Endothelial cell of umbilical vein (primary cell): ENCODE measurements around the gene MRPL42. TPM values are rescaled to one million over a fixed set of nuclear protein-coding genes. Genes with fewer than 3 reads are reported as not detected.

Source experiments
- BruUV-seq: library from RNA; stranded (reverse); fragments of 400-500 nt; replicated peaks from 2 replicates; lab custom pipeline; 2021; lab: Mats Ljungman, UMichigan
- CTCF ChIA-PET: fragments of 300-600, 350-600 bp; sonication (Branson Sonifier 250); formaldehyde crosslinking; loops from one replicate; lab custom pipeline; 2021; ENCODE audit warnings: antibody characterized with exemption, inconsistent platforms; lab: Charles Lee
- POLR2A ChIA-PET: fragments of 300-600, 350-600 bp; sonication (Branson Sonifier 250); formaldehyde crosslinking; loops from one replicate; lab custom pipeline; 2021; ENCODE audit warnings: antibody characterized with exemption, inconsistent platforms; lab: Charles Lee
- DNase-seq: peaks from one replicate; pipeline ENCODE4 v3.0.0-alpha.2; 2011; ENCODE audit warnings: low read depth, low spot score
- FAIRE-seq: peaks from 2 replicates; lab custom pipeline; 2011; peaks lifted over from hg19 to GRCh38; lab: Jason Lieb, UNC
- H2AFZ ChIP-seq: 2 replicates; pipeline ENCODE4 v1.6.0; 2012; ENCODE audit warnings: low read depth, low read length, control low read depth, inconsistent platforms
- H3K27ac ChIP-seq: 2 replicates; pipeline ENCODE4 v1.5.1; 2011; ENCODE audit warnings: low read depth, mild to moderate bottlenecking, control low read depth, low read length, moderate library complexity; ENCODE audit not compliant: insufficient read depth
- H3K27me3 ChIP-seq, 2 experiments: 2 replicates each; pipeline versions ENCODE4 v1.6.0 to v1.6.1; 2011; ENCODE audit warnings: low read length in 2 of 2, mixed read lengths in 1 of 2; ENCODE audit not compliant: control insufficient read depth in 2 of 2, insufficient read depth in 2 of 2
- H3K36me3 ChIP-seq, 2 experiments: 2 replicates in 1 of 2; 3 replicates in 1 of 2; pipeline ENCODE4 v1.5.1; 2011; ENCODE audit warnings: low read length in 2 of 2, mild to moderate bottlenecking in 1 of 2, moderate library complexity in 1 of 2; ENCODE audit not compliant: control insufficient read depth in 2 of 2, insufficient read depth in 2 of 2; ENCODE audit errors: extremely low read depth in 1 of 2
- H3K4me1 ChIP-seq: 3 replicates; pipeline ENCODE4 v1.5.1; 2011; ENCODE audit warnings: mild to moderate bottlenecking, low read length; ENCODE audit not compliant: control insufficient read depth, insufficient read depth; ENCODE audit errors: extremely low read depth
- H3K4me2 ChIP-seq: 2 replicates; pipeline ENCODE4 v1.6.1; 2011; ENCODE audit warnings: low read length, control low read depth, mixed read lengths; ENCODE audit not compliant: insufficient read depth
- H3K4me3 ChIP-seq, 3 experiments: fragments of 200-600 bp in 1 of 3; sonication (generic), shearing (Covaris generic) in 1 of 3; replicated peaks in 1 of 3; 2 replicates each; pipeline ENCODE4 v1.5.1; 2011 to 2016; ENCODE audit warnings: control low read depth in 3 of 3, low read length in 3 of 3, mild to moderate bottlenecking in 2 of 3, inconsistent platforms in 1 of 3, low read depth in 1 of 3, moderate library complexity in 1 of 3; ENCODE audit not compliant: insufficient read depth in 1 of 3
- H3K79me2 ChIP-seq: 2 replicates; pipeline ENCODE4 v1.6.0; 2012; ENCODE audit warnings: low read length, inconsistent platforms; ENCODE audit not compliant: control insufficient read depth, insufficient read depth
- H3K9ac ChIP-seq: replicated peaks from 2 replicates; pipeline ENCODE3; 2011; ENCODE audit warnings: low read length, control low read depth; ENCODE audit not compliant: insufficient read depth; ENCODE audit errors: extremely low read depth
- H3K9me1 ChIP-seq: replicated peaks from 3 replicates; pipeline ENCODE4 v1.6.0; 2011; ENCODE audit warnings: mild to moderate bottlenecking, low read length; ENCODE audit not compliant: control insufficient read depth, insufficient read depth; ENCODE audit errors: extremely low read depth
- H3K9me3 ChIP-seq: replicated peaks from 2 replicates; pipeline ENCODE4 v1.5.1; 2012; ENCODE audit warnings: low read length, inconsistent platforms; ENCODE audit not compliant: control insufficient read depth, insufficient read depth
- H4K20me1 ChIP-seq: replicated peaks from 2 replicates; pipeline ENCODE3; 2011; ENCODE audit warnings: mild to moderate bottlenecking, low read length; ENCODE audit not compliant: control insufficient read depth, insufficient read depth; ENCODE audit errors: extremely low read depth
- CTCF ChIP-seq, 2 donors: IDR thresholded peaks; 1 replicate in 1 of 2; 2 replicates in 1 of 2; pipeline ENCODE4 v1.5.1; 2011; ENCODE audit warnings: low read length in 2 of 2, mild to moderate bottlenecking in 2 of 2, moderate library complexity in 2 of 2, control low read depth in 1 of 2, inconsistent platforms in 1 of 2, low read depth in 1 of 2; ENCODE audit not compliant: insufficient read depth in 1 of 2; ENCODE audit errors: extremely low read depth in 1 of 2
- EZH2 ChIP-seq: IDR thresholded peaks from 2 replicates; pipeline ENCODE4 v1.6.1; 2012; ENCODE audit warnings: borderline replicate concordance, low read depth, mild to moderate bottlenecking, moderate library complexity, low read length, inconsistent platforms; ENCODE audit not compliant: severe bottlenecking
- FOS ChIP-seq: IDR thresholded peaks from 2 replicates; pipeline ENCODE4 v1.6.1; 2011; ENCODE audit warnings: mild to moderate bottlenecking, low read length, moderate library complexity, borderline replicate concordance; ENCODE audit not compliant: insufficient read depth
- MAX ChIP-seq: IDR thresholded peaks from 2 replicates; pipeline ENCODE4 v1.6.1; 2011; ENCODE audit not compliant: insufficient read depth, insufficient read length
- MYC ChIP-seq: IDR thresholded peaks from one replicate; pipeline ENCODE4 v1.6.1; 2011; ENCODE audit warnings: mild to moderate bottlenecking, low read depth, low read length
- dilution Hi-C: fragments of 300-500 bp; cut with MboI; formaldehyde crosslinking; loops from one replicate; pipeline ENCODE4 v1.15.0; 2019; ENCODE audit warnings: low sequenced_read_pairs; ENCODE audit not compliant: extremely low pct_ligation_motif_present
- intact Hi-C: fragments of 100-400 bp; cut with micrococcal nuclease; formaldehyde crosslinking; loops from one replicate; pipeline ENCODE4 v1.10.0; 2022
- polyA plus RNA-seq, 4 experiments: library from polyadenylated mRNA; depleted of rRNA in 3 of 4; stranded (reverse) in 3 of 4; unstranded in 1 of 4; fragments of >200 nt; gene quantifications; 2 replicates each; pipeline versions ENCODE4 v1.2.1 to v1.2.3, GENCODE V29; 2011 to 2012; ENCODE audit warnings: missing spikeins in 1 of 4
- total RNA-seq: library from RNA; stranded (reverse); gene quantifications from 2 replicates; pipeline ENCODE4 v1.2.3, GENCODE V29; 2021

Gene MRPL42
- total and polyA plus RNA-seq, 2 donors (not counting 3 experiments of a cell fraction or from before 2014, with no cell fraction given) = 38.5 to 61.2 TPM

- Histone ChIP-seq H3K4me3 (no peak overlapping the region), H2AFZ (no peak overlapping the region)
These were observed 47.5 kb downstream of the MRPL42 start for GRCh38 chr12:93514853-93515252.

More at GRCh38 chr12:93514853-93515252, 47.5 kb downstream of the MRPL42 start:
- Histone ChIP-seq H3K27ac (no peak overlapping the region), H4K20me1 (no peaks in the 10 kb centered on the region), H3K4me1 (no peaks in the 10 kb centered on the region), H3K9me1 (no peaks in the 10 kb centered on the region), H3K9me3 (no peaks in the 10 kb centered on the region), H3K27me3 (no peaks in the 10 kb centered on the region), H3K79me2 (no peaks in the 10 kb centered on the region), H3K36me3 (peaks cover 0 to 2% of the 10 kb centered on the region in 2 experiments), H3K4me2 (no peak overlapping the region), H3K9ac (no peak overlapping the region)
- dilution Hi-C loops (no loop called here), intact Hi-C loops (no loop called here)
- ChIA-PET POLR2A (no interaction called here), CTCF (interaction anchor here (0.7 to 9.0 kb wide), 4 partner anchors 13 to 1275 kb away, joined by 3 to 79 read pairs (median 10); no protein-coding TSS in a partner anchor)
- TF ChIP-seq CTCF (IDR thresholded peaks at IDR 0.05; ENCODE audit: extremely low read depth in 1 of 2, insufficient read depth in 1 of 2, low read depth in 1 of 2, low read length in 2 of 2) = no peak
- TF ChIP-seq MYC = no peak
- no peak for TF ChIP-seq EZH2
- TF ChIP-seq MAX = no peak
- TF ChIP-seq FOS = peak; percentile 11
- no TSS peak for BruUV-seq
- FAIRE-seq (no peak), DNase-seq (no peak)
